NCI-H82 treated with DMSO at 0.1 percent for 48 hours (cell line): ENCODE data around the gene TECPR2.
A peak's percentile ranks its signal among the peaks of the same experiment; 100 is the strongest.

Source experiments
- DNase-seq: peaks from one replicate; lab custom pipeline; 2025; ENCODE audit not compliant: unreplicated experiment; lab: John Stamatoyannopoulos, UW

TECPR2 gene

GRCh38 chr14:102374264-102374663, 11.5 kb downstream of the TECPR2 start:
- DNase-seq: no peak

DNA sequence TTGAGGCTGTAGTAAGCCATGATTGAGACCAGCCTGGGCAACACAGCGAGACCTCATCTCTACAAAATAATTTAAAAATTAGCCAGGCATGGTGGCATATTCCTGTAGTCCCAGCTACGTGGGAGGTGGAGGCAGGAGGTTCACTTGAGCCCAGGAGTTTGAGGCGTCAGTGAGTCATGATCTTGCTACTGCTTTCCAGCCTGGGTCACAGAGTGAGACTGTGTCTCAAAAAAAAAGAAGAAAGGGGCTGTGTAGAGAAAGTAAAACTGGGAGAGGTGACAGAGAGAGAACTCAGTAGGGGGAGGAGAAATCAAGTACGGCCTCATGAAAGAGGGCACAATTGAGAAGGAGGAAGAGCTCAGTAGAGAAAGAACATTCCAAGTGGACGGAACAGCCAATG, 12.4 kb downstream of the TECPR2 start:
- no peak for DNase-seq

- DNase-seq: no peak
Observed at GRCh38 chr14:102377696-102378095, 15.0 kb downstream of the TECPR2 start.

- DNase-seq: no peak
Observed at GRCh38 chr14:102378830-102379229, 16.1 kb downstream of the TECPR2 start.

DNA sequence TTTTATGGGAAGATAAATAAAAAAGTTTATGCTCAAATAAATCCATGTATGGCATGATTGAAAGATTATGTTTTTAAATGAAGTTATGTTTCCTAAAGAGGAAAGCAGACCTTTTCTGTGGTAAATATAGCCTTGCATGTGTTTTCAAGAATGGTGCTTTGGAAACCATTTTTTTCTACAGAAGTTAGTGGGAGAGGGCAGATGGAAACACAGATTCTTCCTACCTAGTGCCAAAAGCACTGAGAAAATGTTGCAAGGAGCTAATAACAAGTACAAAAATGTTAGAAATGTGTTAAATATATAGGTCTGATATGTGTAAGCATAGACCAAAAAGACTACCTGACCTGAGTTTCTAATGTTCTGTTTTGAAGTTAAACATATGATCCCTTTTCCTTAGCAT, 24.3 kb downstream of the TECPR2 start:
- DNase-seq: no peak

DNA sequence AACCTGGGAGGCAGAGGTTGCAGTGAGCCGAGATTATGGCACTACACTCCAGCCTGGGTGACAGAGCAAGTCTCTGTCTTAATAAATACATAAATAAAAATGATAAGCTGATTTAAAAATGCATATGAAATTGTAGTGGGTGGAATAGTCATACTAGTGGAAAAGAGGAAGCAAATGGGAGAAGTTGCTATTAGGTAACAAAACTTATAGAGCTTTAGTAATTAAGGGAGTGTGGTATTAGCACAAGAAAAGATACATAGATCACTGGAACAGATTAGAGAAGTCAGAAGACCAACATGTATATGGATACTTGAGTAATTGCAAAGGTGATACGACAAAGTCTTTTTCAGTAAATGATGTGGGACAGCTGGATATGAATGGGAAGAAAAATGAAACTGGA, 26.5 kb downstream of the TECPR2 start:
- DNase-seq: no peak

DNA sequence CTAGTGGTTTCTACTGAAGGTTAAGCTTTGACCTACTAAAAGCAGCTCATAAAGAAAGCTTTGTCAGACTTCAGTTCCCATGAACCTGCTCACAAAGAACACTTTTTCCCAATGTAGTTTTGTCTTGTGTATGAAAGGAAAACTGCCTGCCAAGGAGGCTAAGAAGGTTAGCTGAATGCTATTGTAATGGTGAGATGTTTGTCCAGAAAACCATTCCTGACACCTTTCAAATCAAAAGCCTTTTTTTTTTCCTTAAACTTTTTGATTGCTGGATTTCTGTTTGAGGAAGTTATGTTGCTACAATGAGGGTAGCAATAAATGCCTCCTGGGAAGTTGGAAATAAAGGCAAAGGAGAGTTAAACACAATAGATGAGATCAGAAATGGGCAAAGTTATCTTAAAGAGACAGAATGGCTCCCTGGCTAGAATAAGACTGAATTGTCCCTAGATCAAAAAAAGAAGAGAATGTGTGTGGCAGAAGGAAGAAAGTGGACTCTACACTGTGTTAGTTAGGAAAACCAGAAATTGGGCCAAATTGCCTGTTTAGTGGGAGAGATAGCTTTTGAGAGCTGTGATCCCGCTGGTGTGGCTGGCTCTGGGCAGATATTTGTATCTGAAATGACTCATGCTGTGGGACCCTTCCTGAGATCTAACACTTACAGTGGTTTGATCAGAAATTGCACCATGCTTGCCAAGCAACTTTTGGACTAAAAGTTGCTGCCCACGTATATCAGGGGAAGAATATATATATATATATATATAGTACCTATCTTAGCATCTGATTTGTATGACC, 27.5 kb downstream of the TECPR2 start:
- DNase-seq: no peak

GRCh38 chr14:102392506-102392905, 29.8 kb downstream of the TECPR2 start:
- no peak for DNase-seq

- no peak for DNase-seq
Observed at GRCh38 chr14:102394717-102395375, 32.1 kb downstream of the TECPR2 start.

- DNase-seq: no peak
Observed at GRCh38 chr14:102396521-102396920, 33.8 kb downstream of the TECPR2 start.

DNA sequence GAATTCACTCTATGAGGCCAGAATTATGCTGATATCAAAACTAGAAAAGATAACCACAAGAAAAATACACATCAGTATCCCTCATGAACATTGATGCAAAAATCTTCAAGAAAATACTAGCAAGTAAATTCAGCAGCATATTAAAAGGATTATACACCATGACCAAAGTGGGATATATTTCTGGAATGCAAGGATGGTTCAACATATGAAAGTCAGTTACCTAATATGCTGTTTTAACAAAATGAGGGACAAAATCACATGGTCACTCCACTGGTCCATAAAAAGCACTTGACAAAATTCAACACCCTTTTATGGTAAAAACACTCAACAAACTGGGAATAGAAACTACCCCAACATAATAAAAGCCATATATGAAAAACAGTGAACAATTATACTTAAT, 40.3 kb downstream of the TECPR2 start:
- DNase-seq: no peak

- no peak for DNase-seq
Observed at GRCh38 chr14:102407258-102407657, 44.5 kb downstream of the TECPR2 start.

GRCh38 chr14:102408724-102409123, 46.0 kb downstream of the TECPR2 start:
- DNase-seq: no peak

GRCh38 chr14:102415671-102416070, 52.9 kb downstream of the TECPR2 start:
- no peak for DNase-seq

- DNase-seq: no peak
Observed at GRCh38 chr14:102417001-102417431, 54.3 kb downstream of the TECPR2 start.

DNA sequence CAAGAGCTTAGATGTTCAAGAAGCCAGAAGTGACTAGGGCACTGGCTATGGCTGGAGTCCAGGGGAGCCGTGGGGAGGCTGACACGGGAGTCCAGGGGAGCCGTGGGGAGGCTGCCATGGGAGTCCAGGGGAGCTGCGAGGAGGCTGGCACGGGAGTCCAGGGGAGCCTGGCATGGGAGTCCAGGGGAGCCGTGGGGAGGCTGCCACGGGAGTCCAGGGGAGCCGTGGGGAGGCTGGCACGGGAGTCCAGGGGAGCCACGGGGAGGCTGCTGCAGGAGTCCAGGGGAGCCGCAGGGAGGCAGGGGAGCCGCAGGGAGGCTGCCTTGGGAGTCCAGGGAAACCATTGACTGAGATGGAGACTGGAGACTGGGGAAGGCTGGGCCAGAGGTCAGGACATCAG, 54.9 kb downstream of the TECPR2 start:
- DNase-seq: no peak

- no peak for DNase-seq
Observed at GRCh38 chr14:102418169-102418852, 55.6 kb downstream of the TECPR2 start.

DNA sequence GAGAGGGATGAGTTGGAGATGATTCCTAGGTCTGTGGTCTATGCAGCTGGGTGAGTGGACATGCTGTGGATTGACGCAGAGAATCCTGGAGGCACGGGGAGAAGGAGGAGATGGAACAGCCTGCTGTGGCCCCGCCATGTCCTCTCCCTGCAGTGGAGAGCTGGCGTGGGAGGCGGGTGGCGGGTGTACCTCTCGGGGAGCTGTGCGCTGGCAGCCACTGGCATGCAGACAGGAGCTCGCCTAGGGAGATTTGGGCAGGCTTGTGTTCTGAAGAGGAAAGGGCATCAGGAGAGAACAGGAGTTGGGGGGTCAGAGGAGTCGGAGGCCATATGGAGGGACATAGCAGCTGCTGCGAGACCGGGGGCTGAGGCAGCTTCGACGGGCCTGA, 56.1 kb downstream of the TECPR2 start:
- no peak for DNase-seq

DNA sequence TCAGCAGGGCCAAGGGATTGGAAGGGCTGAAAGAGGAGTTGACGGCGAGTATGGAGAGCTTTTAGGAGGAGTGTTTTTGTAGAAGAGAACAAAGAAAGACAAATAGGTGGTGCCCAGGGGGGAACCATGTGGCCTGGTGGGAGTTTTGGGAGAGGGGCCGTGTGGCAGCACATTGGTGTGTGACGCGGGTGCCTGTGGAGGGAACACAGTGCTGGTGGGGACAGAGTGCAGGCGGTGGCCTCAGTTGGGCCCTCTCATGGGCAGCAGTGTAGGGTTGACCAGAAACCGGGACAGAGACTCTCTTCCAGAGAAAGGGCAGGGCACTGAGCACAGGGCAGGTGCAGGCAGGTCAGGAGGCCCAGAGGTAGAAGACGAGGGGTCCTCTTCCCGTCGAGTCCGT, 56.5 kb downstream of the TECPR2 start:
- no peak for DNase-seq

GRCh38 chr14:102419716-102420115, 57.0 kb downstream of the TECPR2 start:
- DNase-seq: no peak

GRCh38 chr14:102421411-102422057, 58.8 kb downstream of the TECPR2 start:
- DNase-seq: peak; percentile 5

DNA sequence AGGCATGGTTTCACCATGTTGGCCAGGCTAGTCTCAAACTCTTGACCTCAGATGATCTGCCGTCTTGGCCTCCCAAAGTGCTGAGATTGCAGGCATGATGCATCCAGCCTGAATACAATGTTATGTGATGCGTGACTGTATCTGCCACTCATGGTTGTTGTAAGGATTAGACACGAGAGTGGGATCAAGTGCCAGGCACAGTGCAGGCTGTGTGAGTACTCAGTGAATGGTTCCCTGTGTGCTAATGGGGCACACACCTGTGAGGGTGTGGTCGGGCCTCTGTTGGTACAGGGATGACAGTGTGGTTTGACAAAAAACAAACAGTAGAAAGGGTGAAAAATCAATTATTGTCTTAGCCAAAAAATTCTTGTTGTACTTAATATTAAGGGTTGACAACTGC, 61.8 kb downstream of the TECPR2 start:
- DNase-seq: no peak
